ENCODE data around the gene CRMP1.

DNA sequence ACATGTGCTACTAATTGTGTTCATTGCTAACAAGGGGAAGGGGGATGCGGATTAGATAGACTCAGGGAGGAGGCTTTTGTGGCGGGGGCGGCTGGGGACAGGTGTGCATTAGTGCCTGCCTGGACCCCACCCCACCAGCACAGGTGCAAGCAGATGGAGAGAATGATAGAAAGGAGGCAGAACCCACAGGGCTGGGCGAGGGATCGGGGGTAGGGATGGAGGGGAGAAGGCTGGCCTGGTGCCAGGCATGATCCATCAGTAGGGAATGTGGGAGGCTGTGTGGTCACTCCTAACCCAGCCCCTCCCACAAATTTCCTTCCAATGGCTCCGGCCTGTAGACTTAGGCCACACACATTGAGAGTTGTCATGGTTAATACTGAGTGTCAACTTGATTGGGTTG lies 30.5 kb upstream of the CRMP1 start:
- TF ChIP-seq POLR2A (IDR thresholded peaks at IDR 0.05) (no peak), POLR2AphosphoS5 (IDR thresholded peaks at IDR 0.05) (no peak)
- TF ChIP-seq, protein P1, sequence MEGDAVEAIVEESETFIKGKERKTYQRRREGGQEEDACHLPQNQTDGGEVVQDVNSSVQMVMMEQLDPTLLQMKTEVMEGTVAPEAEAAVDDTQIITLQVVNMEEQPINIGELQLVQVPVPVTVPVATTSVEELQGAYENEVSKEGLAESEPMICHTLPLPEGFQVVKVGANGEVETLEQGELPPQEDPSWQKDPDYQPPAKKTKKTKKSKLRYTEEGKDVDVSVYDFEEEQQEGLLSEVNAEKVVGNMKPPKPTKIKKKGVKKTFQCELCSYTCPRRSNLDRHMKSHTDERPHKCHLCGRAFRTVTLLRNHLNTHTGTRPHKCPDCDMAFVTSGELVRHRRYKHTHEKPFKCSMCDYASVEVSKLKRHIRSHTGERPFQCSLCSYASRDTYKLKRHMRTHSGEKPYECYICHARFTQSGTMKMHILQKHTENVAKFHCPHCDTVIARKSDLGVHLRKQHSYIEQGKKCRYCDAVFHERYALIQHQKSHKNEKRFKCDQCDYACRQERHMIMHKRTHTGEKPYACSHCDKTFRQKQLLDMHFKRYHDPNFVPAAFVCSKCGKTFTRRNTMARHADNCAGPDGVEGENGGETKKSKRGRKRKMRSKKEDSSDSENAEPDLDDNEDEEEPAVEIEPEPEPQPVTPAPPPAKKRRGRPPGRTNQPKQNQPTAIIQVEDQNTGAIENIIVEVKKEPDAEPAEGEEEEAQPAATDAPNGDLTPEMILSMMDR (IDR thresholded peaks at IDR 0.05) = no peak

Measured in gastroesophageal sphincter (tissue), 3 donors.